RWPE1 (cell line): ENCODE data around the gene NIN.
A peak's percentile ranks its signal among the peaks of the same experiment; 100 is the strongest.

Source experiments
- CTCF ChIA-PET: fragments of 350-600 bp; sonication (Branson Sonifier 250); formaldehyde crosslinking; extraction: SDS; loops from one replicate; lab custom pipeline; 2021; lab: Yijun Ruan, JAX
- POLR2A ChIA-PET: fragments of 400-600 bp; formaldehyde crosslinking; extraction: SDS; loops from one replicate; lab custom pipeline; 2020; ENCODE audit warnings: antibody characterized with exemption; ENCODE audit not compliant: low non-redundant PET; lab: Yijun Ruan, JAX
- DNase-seq: peaks from one replicate; pipeline ENCODE4 v3.0.0; 2012; ENCODE audit warnings: low spot score
- H3K27ac ChIP-seq: fragments of 450-650 bp; 2 replicates; pipeline ENCODE4 v1.5.1; 2017
- TF ChIP-seq, protein P1 (sequence below): fragments of 450-650 bp; conservative IDR thresholded peaks from 2 replicates; pipeline ENCODE4 v1.5.1; 2017; ENCODE audit warnings: low read depth, mild to moderate bottlenecking

The NIN gene

GRCh38 chr14:50830932-50831725 is at the start of gene NIN:
Gene NIN, minus strand, starts transcription at chr14:50831162. Its CDS starts 9,106 bp downstream, at chr14:50822056.
- DNase-seq = peak; percentile 79
- TF ChIP-seq, protein P1, sequence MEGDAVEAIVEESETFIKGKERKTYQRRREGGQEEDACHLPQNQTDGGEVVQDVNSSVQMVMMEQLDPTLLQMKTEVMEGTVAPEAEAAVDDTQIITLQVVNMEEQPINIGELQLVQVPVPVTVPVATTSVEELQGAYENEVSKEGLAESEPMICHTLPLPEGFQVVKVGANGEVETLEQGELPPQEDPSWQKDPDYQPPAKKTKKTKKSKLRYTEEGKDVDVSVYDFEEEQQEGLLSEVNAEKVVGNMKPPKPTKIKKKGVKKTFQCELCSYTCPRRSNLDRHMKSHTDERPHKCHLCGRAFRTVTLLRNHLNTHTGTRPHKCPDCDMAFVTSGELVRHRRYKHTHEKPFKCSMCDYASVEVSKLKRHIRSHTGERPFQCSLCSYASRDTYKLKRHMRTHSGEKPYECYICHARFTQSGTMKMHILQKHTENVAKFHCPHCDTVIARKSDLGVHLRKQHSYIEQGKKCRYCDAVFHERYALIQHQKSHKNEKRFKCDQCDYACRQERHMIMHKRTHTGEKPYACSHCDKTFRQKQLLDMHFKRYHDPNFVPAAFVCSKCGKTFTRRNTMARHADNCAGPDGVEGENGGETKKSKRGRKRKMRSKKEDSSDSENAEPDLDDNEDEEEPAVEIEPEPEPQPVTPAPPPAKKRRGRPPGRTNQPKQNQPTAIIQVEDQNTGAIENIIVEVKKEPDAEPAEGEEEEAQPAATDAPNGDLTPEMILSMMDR = no peak
- POLR2A ChIA-PET = interaction anchor here (1.0 kb wide), 1 partner anchor 17 kb away, joined by 3 read pairs; no protein-coding TSS in a partner anchor
- H3K27ac ChIP-seq = peak within 1 kb of the TSS; percentile 80
- CTCF ChIA-PET = interaction anchor here (0.7 to 1.1 kb wide), 3 partner anchors 24 to 54 kb away, joined by 3 to 6 read pairs (median 3); no protein-coding TSS in a partner anchor

DNA sequence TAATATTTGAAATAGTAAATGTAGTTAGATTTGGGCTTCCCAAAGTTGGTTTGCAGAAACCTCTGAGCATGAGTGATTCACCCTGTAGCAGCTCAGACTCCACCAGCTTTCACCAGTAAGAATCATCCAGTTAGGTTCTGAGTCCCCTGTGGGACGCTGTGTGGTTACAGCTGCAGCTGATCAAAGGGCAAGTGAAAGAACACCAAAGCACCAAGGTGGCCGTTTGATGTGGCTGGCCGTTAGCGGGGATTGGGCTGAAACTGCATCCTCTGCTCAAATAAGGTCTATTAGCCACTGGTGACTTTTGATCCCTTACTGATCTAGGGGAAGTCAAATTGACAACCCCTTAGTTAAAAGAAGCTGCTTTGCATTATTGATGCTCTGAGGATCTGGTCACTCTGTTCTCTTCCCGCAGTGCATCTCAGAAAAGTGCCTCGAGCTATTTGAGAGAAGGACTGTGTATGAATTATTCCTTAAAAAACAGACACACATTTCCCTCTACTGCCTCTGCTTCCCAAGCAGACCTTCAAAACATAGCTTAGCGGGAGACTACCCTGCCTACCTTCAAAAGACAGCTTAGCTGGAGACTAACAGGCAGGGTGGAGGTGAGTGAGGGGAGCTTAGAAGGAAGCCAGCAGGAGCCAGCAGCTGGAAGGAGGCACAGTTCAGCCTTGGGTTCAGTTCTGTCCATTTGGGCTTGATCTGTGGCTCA is 44.6 kb upstream of the NIN start:
- no peak overlapping the region for H3K27ac ChIP-seq
- POLR2A ChIA-PET = no interaction called here
- DNase-seq = no peak
- TF ChIP-seq, protein P1 = no peak
- CTCF ChIA-PET = no interaction called here

DNA sequence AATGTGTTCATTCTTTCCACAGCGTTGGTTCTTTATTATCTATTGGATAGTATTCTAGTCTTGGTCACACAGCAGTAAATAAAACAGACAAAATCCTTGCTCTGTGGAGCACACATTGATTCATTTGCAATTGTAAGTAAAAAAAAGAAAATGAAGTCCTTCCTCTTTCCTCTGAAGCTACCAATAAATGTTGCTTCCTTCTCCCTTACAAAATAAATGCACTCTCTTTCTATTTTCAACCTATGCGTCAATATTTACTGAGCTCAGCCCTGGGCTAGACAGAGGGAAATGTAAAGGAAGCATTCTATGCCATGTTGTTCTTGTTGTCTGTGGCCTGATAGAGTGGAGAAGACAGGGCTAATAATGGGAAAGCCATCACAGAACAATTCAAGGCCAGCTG is 43.8 kb upstream of the NIN start:
- TF ChIP-seq, protein P1 = no peak
- H3K27ac ChIP-seq = no peak overlapping the region
- no peak for DNase-seq
- ChIA-PET POLR2A (no interaction called here), CTCF (interaction anchor here (0.7 kb wide), 1 partner anchor 15 kb away, joined by 3 read pairs; no protein-coding TSS in a partner anchor)

DNA sequence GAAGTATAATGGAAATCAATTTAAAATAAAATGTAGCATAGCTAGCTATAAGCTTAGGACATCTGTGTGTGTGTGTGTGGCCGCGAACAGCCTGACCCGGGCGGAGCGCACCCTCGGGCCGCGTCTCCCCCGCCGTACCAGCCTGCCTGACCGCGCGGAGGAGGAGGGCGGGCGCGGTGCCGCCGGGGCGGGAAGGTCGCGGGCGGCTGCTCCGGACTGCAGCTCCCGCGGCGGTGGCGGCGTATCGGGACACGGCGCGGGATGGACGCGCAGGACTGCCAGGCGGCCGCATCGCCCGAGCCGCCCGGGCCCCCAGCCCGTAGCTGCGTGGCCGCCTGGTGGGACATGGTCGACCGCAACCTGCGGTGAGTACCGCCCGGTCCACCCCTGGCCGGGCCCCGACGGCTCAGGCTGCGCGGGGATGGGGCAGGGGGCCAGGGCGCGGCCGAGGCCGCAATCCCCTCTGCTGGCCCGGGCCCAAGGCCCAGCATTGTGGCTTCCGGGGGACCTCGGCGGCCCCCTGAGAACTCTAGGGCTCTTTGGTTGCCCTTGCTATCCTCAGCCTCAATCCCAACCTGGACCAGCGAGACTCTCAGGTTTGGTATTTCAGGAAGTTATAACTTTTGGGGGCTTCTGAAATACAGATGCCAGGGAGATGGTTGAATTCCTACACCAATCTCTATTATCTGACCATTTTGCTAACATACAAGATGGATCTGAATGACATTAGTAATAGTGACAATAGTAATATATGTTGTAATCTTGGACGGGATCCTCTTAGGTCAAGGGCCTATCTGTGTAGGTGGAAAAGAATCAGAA is 41.2 kb upstream of the NIN start, which contains the start of gene ABHD12B:
ABHD12B (plus strand) TSS at position 140 of the 819 bp plus-strand sequence; CDS start at position 262, 122 bp downstream.
- H3K27ac ChIP-seq = no peak within 1 kb of the TSS
- CTCF ChIA-PET = interaction anchor here (0.6 to 0.8 kb wide), 2 partner anchors 12 to 13 kb away, joined by 3 read pairs; no protein-coding TSS in a partner anchor
- no peak for DNase-seq
- TF ChIP-seq, protein P1 = no peak
- POLR2A ChIA-PET = no interaction called here

DNA sequence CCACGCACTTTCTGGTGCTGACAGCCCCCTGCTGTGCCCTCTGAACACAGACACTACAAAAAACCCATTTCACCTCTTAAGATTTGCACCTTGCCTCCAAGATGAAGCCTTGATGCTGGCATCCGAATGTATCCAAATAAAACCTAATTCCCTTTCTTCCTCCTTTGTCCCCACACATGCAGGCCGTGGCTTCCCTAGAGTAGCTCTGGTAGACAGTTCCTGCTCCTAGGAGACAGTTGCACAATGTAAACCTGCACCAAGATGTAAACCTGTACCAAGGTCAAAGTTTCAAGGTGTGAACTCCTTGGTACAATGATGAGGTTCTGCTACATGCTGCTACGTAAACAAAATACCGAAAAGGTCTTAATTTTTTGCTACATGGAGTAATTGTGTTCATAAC is 40.3 kb upstream of the NIN start:
- no peak for DNase-seq
- no peak overlapping the region for H3K27ac ChIP-seq
- ChIA-PET POLR2A (no interaction called here), CTCF (interaction anchor here (0.8 kb wide), 1 partner anchor 11 kb away, joined by 3 read pairs; no protein-coding TSS in a partner anchor)
- TF ChIP-seq, protein P1 = no peak
